Esophagus squamous epithelium (tissue), 5 donors: ENCODE data around the gene IL22RA2. TPM values are rescaled to one million over a fixed set of nuclear protein-coding genes. Genes with fewer than 3 reads are reported as not detected.

Experiments
- DNase-seq: peaks from one replicate; lab custom pipeline; 2025; lab: John Stamatoyannopoulos, UW
- H3K27ac ChIP-seq, 4 donors: fragments of 200-600 bp; sonication (generic); one replicate each; pipeline ENCODE4 v1.5.1; 2016 to 2019; ENCODE audit warnings: mild to moderate bottlenecking in 1 of 4
- H3K27me3 ChIP-seq, 4 donors: fragments of 200-600 bp; sonication (generic); 1 replicate in 3 of 4; 2 replicates in 1 of 4; pipeline versions ENCODE4 v1.5.1 to v1.6.0; 2017 to 2021; ENCODE audit warnings: antibody characterized with exemption in 1 of 4
- H3K36me3 ChIP-seq, 3 donors: fragments of 200-600 bp; sonication (generic); one replicate each; pipeline ENCODE4 v1.5.1; 2016 to 2019
- H3K4me1 ChIP-seq, 3 donors: fragments of 200-600 bp; sonication (generic); one replicate each; pipeline ENCODE4 v1.5.1; 2017 to 2019
- H3K4me3 ChIP-seq, 4 donors: fragments of 200-600 bp; sonication (generic); 1 replicate in 3 of 4; 2 replicates in 1 of 4; pipeline ENCODE4 v1.5.1; 2016 to 2019; ENCODE audit warnings: mild to moderate bottlenecking in 2 of 4, moderate library complexity in 1 of 4
- H3K9me3 ChIP-seq, 3 donors: fragments of 200-600 bp; sonication (generic); one replicate each; pipeline ENCODE4 v1.5.1; 2016 to 2019
- CTCF ChIP-seq, 6 experiments: fragments of 450-650 bp in 4 of 6; fragments of 200-600 bp in 2 of 6; sonication (generic) in 2 of 6; IDR thresholded peaks; one replicate each; pipeline ENCODE4 v1.5.1; 2016 to 2019; ENCODE audit warnings: antibody characterized with exemption in 6 of 6, mild to moderate bottlenecking in 4 of 6, moderate library complexity in 4 of 6
- POLR2A ChIP-seq, 4 donors: fragments of 450-650 bp; IDR thresholded peaks; one replicate each; pipeline ENCODE4 v1.6.1; 2017; ENCODE audit warnings: antibody characterized with exemption in 4 of 4, mild to moderate bottlenecking in 4 of 4, moderate library complexity in 3 of 4
- WGBS, 2 donors: methylation state at CpG; one replicate each; pipeline ENCODE4 v1.1.5; 2018; 5-methylcytosine and 5-hydroxymethylcytosine counted together
- intact Hi-C: fragments of 100-400 bp; cut with DNase I; formaldehyde crosslinking; loops from one replicate; pipeline ENCODE4 v1.15.0; 2022
- total RNA-seq, 4 donors: library from RNA; depleted of rRNA; stranded (reverse); fragments of >200 nt; gene quantifications; one replicate each; pipeline ENCODE4 v1.1.0, GENCODE V29; 2016
- donor health status: DM: yes; HTN: yes; CAD: no.

IL22RA2 gene
- total RNA-seq, 4 donors from 2014 or later = not detected

GRCh38 chr6:137191236-137191635 lies 17.8 kb upstream of the IL22RA2 start:
- Histone ChIP-seq H3K27me3 (no peaks in the 10 kb centered on the region), H3K4me3 (no peak overlapping the region), H3K27ac (peak overlapping the region in 1 of 4 donors; percentile 34), H3K4me1 (peaks cover 0 to 5% (median 0%) of the 10 kb centered on the region in 3 donors), H3K9me3 (peaks cover 0 to 17% (median 16%) of the 10 kb centered on the region in 3 donors), H3K36me3 (no peaks in the 10 kb centered on the region)
- no peak for TF ChIP-seq CTCF (IDR thresholded peaks at IDR 0.05)
- TF ChIP-seq POLR2A (IDR thresholded peaks at IDR 0.05) = no peak
- intact Hi-C loops = no loop called here
- no peak for DNase-seq
- WGBS, 2 donors = 80 to 82% methylated on average over 3 of the region's 3 CpGs

DNA sequence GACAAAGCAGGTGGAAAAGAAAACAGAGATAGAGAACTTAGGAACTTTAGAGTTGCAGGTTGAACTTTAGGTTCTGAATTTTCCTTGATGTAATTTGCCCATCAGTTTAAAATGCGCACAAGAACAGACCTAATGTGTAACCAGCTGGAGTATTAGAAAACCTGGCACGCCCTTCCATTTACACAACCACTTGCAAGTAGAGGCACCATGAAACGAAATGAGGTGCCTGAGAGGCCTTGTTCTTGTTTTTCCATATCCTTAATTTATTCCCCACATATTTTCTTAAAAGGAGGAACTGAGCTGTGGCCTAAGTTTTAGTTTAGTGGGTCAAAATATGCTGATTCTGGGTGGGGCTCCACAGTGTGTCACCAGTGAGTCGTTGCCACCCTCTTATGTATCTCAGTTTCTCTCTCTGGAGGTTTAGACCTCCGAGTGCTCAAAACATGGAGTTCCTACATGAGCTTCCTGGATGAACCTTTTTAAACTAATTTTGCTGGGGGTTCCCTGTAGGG lies 17.2 kb upstream of the IL22RA2 start:
- TF ChIP-seq CTCF (IDR thresholded peaks at IDR 0.05) = no peak
- no peak for TF ChIP-seq POLR2A (IDR thresholded peaks at IDR 0.05)
- no peaks in the 10 kb centered on the region for H3K27me3 ChIP-seq
- H3K4me3 ChIP-seq = no peak overlapping the region
- H3K27ac ChIP-seq = peak overlapping the region in 1 of 4 donors; percentile 34
- intact Hi-C loops = no loop called here
- no peaks in the 10 kb centered on the region for H3K36me3 ChIP-seq
- H3K9me3 ChIP-seq = peaks cover 0 to 22% (median 18%) of the 10 kb centered on the region in 3 donors
- WGBS, 2 donors = 79 to 83% methylated on average over 5 of the region's 5 CpGs
- H3K4me1 ChIP-seq = peaks cover 0 to 5% (median 0%) of the 10 kb centered on the region in 3 donors
- DNase-seq = no peak

DNA sequence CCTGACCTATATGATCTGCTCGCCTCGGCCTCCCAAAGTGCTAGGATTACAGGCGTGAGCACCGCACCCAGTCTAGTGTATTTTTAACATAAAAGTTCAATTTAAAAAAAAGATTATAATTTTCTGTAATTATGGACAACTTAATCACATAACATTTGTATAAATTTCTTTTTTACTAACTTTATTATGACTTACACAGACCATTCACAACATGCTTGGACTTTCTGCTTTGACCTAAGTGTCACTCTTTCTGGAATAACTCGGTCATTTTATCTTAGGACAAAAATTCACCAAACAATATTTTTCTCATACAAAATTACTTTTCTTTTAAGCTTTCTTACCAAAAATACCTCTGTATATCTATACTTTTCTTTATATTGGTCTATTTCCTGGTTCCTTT lies 15.4 kb upstream of the IL22RA2 start:
- H3K27me3 ChIP-seq = no peaks in the 10 kb centered on the region
- intact Hi-C loops = no loop called here
- no peak for DNase-seq

DNA sequence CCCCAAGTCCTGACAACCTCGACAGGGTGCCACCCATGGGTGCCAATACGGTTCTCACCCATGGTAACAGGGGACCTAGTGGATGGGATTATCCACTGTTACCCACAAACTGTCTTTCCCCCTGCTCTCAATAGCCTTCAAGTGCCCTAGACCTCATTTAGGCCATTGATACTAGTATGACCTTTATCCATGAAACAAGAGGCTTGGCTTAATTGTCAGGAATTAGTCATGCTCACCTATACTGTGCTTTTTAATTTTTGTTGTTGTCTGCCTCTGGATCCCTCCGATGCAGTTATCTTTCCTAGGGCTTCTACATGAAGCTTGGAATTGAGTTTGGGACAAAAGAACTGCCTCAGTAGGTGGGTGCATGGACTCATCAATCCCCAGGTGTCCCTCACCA lies 11.8 kb upstream of the IL22RA2 start:
- no peak for DNase-seq
- intact Hi-C loops = no loop called here
- Histone ChIP-seq H3K9me3 (peaks cover 0 to 74% (median 44%) of the 10 kb centered on the region in 3 donors), H3K4me1 (no peaks in the 10 kb centered on the region), H3K4me3 (no peak overlapping the region), H3K27me3 (no peaks in the 10 kb centered on the region), H3K27ac (no peak overlapping the region), H3K36me3 (no peaks in the 10 kb centered on the region)
- 80 to 93% methylated on average over 3 of the region's 3 CpGs for WGBS, 2 donors
- no peak for TF ChIP-seq POLR2A (IDR thresholded peaks at IDR 0.05)
- TF ChIP-seq CTCF (IDR thresholded peaks at IDR 0.05) = no peak

More for the DNA sequence above, 15.4 kb upstream of the IL22RA2 start:
- Histone ChIP-seq H3K4me1 (peaks cover 0 to 5% (median 0%) of the 10 kb centered on the region in 3 donors), H3K4me3 (no peak overlapping the region), H3K9me3 (peaks cover 0 to 40% (median 33%) of the 10 kb centered on the region in 3 donors), H3K27ac (no peak overlapping the region), H3K36me3 (no peaks in the 10 kb centered on the region)
- WGBS, 2 donors = 89 to 90% methylated on average over 5 of the region's 5 CpGs
- no peak for TF ChIP-seq CTCF (IDR thresholded peaks at IDR 0.05)

DNA sequence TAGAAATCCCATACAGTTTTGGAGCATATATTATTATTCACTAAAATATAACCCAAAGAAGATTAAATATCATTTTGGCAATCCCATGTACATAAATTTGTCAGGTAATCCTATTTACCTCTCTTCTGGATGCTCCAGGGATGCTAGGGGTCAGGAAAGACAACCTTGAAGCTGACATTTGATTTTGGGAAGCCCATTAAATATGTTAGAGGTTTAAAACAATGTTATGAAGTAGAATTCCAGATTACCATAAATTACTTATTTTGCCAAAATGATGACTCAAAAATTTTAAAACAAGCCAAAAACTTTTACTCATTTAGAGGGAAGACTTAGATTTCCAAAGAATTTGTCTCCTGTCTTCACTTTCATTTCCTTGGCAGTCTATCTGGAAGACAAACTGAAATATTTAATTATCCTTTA lies 9.2 kb upstream of the IL22RA2 start:
- TF ChIP-seq POLR2A (IDR thresholded peaks at IDR 0.05) (no peak), CTCF (IDR thresholded peaks at IDR 0.05) (no peak)
- peaks cover 0 to 59% (median 33%) of the 10 kb centered on the region in 3 donors for H3K9me3 ChIP-seq
- H3K4me3 ChIP-seq = no peak overlapping the region
- no peaks in the 10 kb centered on the region for H3K36me3 ChIP-seq
- H3K27ac ChIP-seq = no peak overlapping the region
- H3K4me1 ChIP-seq = no peaks in the 10 kb centered on the region
- no peaks in the 10 kb centered on the region for H3K27me3 ChIP-seq
- DNase-seq = no peak
- intact Hi-C loops = no loop called here
